Lung (tissue), 12 donors: ENCODE results near the gene ATP5ME. TPM values are rescaled to one million over a fixed set of nuclear protein-coding genes. Genes with fewer than 3 reads are reported as not detected.

Experiments
- ATAC-seq: fragments of 200-7000 bp; cut with Tn5 transposase; one replicate; pipeline ENCODE4 v1.9.1; 2020; ENCODE audit warnings: moderate number of reproducible peaks; ENCODE audit not compliant: insufficient read depth, low FRiP score
- DNase-seq, 3 donors: peaks; one replicate each; pipeline ENCODE4 v3.0.0-alpha.2; 2013 to 2017
- H3K27ac ChIP-seq, 2 donors: one replicate each; pipeline ENCODE4 v1.5.1; 2013; ENCODE audit warnings: mild to moderate bottlenecking in 2 of 2, moderate library complexity in 2 of 2, control low read depth in 1 of 2, inconsistent platforms in 1 of 2, low read depth in 1 of 2, low read length in 1 of 2
- H3K27me3 ChIP-seq, 3 donors: one replicate each; pipeline ENCODE4 v1.5.1; 2013; ENCODE audit warnings: low read length in 2 of 3; ENCODE audit not compliant: control insufficient read depth in 3 of 3, insufficient read depth in 3 of 3
- H3K36me3 ChIP-seq, 4 donors: one replicate each; pipeline ENCODE4 v1.5.1; 2013; ENCODE audit warnings: low read length in 4 of 4, mild to moderate bottlenecking in 1 of 4, moderate library complexity in 1 of 4; ENCODE audit not compliant: control insufficient read depth in 4 of 4, insufficient read depth in 4 of 4
- H3K4me1 ChIP-seq, 5 donors: one replicate each; pipeline ENCODE4 v1.5.1; 2013; ENCODE audit warnings: low read length in 5 of 5, mild to moderate bottlenecking in 2 of 5, moderate library complexity in 1 of 5; ENCODE audit not compliant: control insufficient read depth in 5 of 5, insufficient read depth in 5 of 5
- H3K4me3 ChIP-seq: one replicate; pipeline ENCODE4 v1.5.1; 2013; ENCODE audit warnings: mild to moderate bottlenecking, control low read depth, moderate library complexity
- H3K9ac ChIP-seq, 2 donors: one replicate each; pipeline ENCODE4 v1.5.1; 2013; ENCODE audit warnings: low read length in 2 of 2, control low read depth in 1 of 2; ENCODE audit not compliant: insufficient read depth in 1 of 2
- H3K9me3 ChIP-seq, 4 donors: one replicate each; pipeline ENCODE4 v1.5.1; 2013; ENCODE audit warnings: low read length in 3 of 4, mild to moderate bottlenecking in 1 of 4, moderate library complexity in 1 of 4; ENCODE audit not compliant: control insufficient read depth in 4 of 4, insufficient read depth in 3 of 4
- WGBS, 2 donors: extraction: QIAGEN DNeasy Blood & Tissue Kit; methylation state at CpG; one replicate each; pipeline ENCODE4 v1.1.7; 2013; 5-methylcytosine and 5-hydroxymethylcytosine counted together
- polyA plus RNA-seq, 2 donors: library from polyadenylated mRNA; stranded (reverse); fragments of 200-250 nt; gene quantifications; one replicate each; pipeline ENCODE4 v1.2.1, GENCODE V29; 2013
- total RNA-seq, 2 donors: library from RNA; depleted of rRNA in 1 of 2; stranded (reverse); fragments of >200 nt in 1 of 2; gene quantifications; one replicate each; pipeline ENCODE4 v1.2.1, GENCODE V29; 2014 to 2021
- TF ChIP-seq, protein P1 (sequence below): IDR thresholded peaks from 2 replicates; pipeline ENCODE4 v1.5.1; 2012; ENCODE audit warnings: mild to moderate bottlenecking; ENCODE audit errors: control extremely low read depth, extremely low read depth
- donor health status: control.
- donor health status: control.
- donor health status: Bipolar disorder and iron deficiency.
- donor health status: healthy.
- donor health status: DM: yes; HTN: yes; CAD: no.

Gene ATP5ME
- total and polyA plus RNA-seq, 4 donors: 161 to 997 (median 262) TPM

DNA sequence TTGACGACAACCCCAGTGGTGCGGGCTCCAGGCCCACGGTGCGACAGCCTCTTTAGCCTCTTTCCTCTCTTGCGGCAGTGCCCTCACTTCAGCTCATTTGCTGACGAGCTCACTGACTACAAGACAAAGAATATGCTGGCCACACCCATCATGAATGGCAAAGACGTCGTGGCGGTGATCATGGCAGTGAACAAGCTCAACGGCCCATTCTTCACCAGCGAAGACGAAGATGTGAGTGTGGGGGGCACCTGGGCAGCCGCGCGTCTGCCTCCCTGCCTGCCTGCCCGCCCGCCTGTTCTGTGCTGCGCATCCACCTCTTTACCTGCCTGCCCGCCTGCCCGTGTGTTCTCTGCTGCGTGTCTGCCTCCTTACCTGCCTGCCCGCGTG, 39.5 kb downstream of the ATP5ME start:
- no peaks in the 10 kb centered on the region for H3K36me3 ChIP-seq
- H3K4me3 ChIP-seq: no peak overlapping the region
- no peaks in the 10 kb centered on the region for H3K4me1 ChIP-seq
- H3K9ac ChIP-seq: no peak overlapping the region
- no peak for DNase-seq
- 76 to 85% methylated on average over 23 of the region's 23 CpGs for WGBS, 2 donors
- H3K9me3 ChIP-seq: peaks cover 0 to 19% (median 3%) of the 10 kb centered on the region in 4 donors
- H3K27me3 ChIP-seq: peaks cover 0 to 5% (median 0%) of the 10 kb centered on the region in 3 donors
- ATAC-seq: no peak
- TF ChIP-seq, protein P1, sequence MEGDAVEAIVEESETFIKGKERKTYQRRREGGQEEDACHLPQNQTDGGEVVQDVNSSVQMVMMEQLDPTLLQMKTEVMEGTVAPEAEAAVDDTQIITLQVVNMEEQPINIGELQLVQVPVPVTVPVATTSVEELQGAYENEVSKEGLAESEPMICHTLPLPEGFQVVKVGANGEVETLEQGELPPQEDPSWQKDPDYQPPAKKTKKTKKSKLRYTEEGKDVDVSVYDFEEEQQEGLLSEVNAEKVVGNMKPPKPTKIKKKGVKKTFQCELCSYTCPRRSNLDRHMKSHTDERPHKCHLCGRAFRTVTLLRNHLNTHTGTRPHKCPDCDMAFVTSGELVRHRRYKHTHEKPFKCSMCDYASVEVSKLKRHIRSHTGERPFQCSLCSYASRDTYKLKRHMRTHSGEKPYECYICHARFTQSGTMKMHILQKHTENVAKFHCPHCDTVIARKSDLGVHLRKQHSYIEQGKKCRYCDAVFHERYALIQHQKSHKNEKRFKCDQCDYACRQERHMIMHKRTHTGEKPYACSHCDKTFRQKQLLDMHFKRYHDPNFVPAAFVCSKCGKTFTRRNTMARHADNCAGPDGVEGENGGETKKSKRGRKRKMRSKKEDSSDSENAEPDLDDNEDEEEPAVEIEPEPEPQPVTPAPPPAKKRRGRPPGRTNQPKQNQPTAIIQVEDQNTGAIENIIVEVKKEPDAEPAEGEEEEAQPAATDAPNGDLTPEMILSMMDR: no peak
- no peak overlapping the region for H3K27ac ChIP-seq

DNA sequence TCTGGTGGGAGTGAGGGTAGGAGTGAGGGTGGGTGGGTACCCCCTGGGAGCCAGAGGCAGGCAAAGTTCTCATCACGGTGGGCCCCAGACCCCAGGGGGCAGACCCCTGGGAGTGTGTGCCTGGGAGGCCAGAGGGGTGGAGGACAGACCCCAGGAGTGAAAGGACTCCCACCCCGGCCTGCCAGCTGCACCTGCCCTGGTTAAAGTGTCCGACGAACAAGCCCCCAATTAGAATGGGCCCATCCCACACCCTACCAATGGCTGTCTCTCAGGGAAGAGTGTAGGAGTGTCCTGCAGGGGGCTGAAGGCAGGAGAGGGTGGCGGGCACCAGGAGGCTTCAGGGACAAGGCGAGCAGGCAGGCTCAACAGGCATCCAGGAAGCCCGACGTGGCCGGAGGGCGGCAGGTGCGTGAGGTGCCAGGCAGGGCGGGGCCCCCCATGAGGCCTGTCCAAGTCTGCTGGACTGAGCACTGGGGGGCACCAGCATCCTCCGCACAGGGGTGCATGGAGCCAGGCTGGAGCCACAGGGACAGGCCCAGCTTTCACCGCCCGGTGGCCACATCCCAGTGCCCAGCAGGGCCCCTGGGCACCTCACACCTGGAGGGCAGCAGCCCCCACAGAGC, 40.0 kb downstream of the ATP5ME start:
- Histone ChIP-seq H3K4me3 (no peak overlapping the region), H3K9me3 (peaks cover 0 to 19% (median 3%) of the 10 kb centered on the region in 4 donors), H3K9ac (no peak overlapping the region), H3K36me3 (no peaks in the 10 kb centered on the region), H3K4me1 (no peaks in the 10 kb centered on the region), H3K27me3 (peaks cover 0 to 5% (median 3%) of the 10 kb centered on the region in 3 donors), H3K27ac (no peak overlapping the region)
- ATAC-seq (no peak), DNase-seq (peak in 1 of 3 donors; percentile 10)
- 75 to 88% methylated on average over 15 of the region's 15 CpGs for WGBS, 2 donors
- TF ChIP-seq, protein P1: no peak

DNA sequence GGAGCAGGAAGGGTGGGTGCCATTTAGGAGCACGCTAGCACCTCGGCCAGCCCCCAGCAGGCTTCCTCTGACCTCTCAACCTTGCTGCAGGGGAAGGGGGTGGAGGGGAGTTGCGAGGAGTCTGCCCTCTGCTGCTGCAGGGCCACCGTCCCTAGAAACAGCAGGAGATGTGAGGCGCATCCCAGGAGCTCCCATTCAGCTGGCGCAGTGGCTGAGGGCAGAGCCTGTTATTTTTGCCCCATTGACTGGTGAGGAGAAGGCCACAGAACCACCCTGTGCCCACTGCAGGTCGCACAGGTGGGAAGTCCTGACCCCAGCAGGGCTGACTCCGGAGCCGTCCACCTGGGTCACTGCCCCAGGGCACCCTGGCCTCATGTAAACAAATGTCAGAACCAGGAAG, 40.7 kb downstream of the ATP5ME start:
- Histone ChIP-seq H3K27ac (no peak overlapping the region), H3K36me3 (no peaks in the 10 kb centered on the region), H3K4me3 (no peak overlapping the region), H3K9ac (no peak overlapping the region), H3K9me3 (peaks cover 0 to 19% (median 3%) of the 10 kb centered on the region in 4 donors), H3K4me1 (no peaks in the 10 kb centered on the region), H3K27me3 (peaks cover 0 to 5% (median 3%) of the 10 kb centered on the region in 3 donors)
- 56 to 57% methylated on average over 9 of the region's 9 CpGs for WGBS, 2 donors
- ATAC-seq (no peak), DNase-seq (no peak)
- TF ChIP-seq, protein P1: no peak

DNA sequence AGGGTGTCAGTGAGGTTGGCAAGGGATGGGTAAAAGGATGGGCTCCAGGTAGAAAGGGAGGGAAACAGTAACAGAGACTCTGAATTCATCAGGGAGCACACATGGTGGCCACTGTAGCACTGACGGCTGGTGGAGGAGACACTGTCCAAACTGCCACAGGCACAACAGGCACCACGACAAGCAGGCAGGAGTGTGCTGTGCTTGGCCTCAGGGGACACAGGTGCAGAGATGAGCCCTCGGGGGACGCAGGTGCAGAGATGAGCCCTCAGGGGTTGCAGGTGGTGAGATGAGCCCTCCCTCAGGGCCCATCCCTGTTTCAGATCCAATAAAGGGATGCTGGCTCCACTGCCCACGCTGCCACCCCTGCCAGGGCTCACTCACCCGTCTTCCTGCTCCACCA, 41.1 kb downstream of the ATP5ME start:
- H3K36me3 ChIP-seq: no peaks in the 10 kb centered on the region
- DNase-seq: no peak
- no peak for ATAC-seq
- no peak overlapping the region for H3K9ac ChIP-seq
- peaks cover 0 to 19% (median 3%) of the 10 kb centered on the region in 4 donors for H3K9me3 ChIP-seq
- H3K4me1 ChIP-seq: no peaks in the 10 kb centered on the region
- WGBS, 2 donors: 88 to 91% methylated on average over 6 of the region's 6 CpGs
- H3K4me3 ChIP-seq: no peak overlapping the region
- TF ChIP-seq, protein P1: no peak
- H3K27ac ChIP-seq: no peak overlapping the region
- peaks cover 0 to 5% (median 3%) of the 10 kb centered on the region in 3 donors for H3K27me3 ChIP-seq
